MM.1S (cell line): ENCODE measurements around the gene ASZ1.

Experiments used
- EZH2phosphoT487 ChIP-seq: fragments of 300-600 bp; sonication (generic); IDR thresholded peaks from 2 replicates; pipeline ENCODE4 v1.6.1; 2018; ENCODE audit warnings: antibody characterized with exemption, low read length
- TF ChIP-seq, protein P1 (sequence below): fragments of 300-600 bp; sonication (generic); IDR thresholded peaks from 2 replicates; pipeline ENCODE4 v1.5.1; 2016; ENCODE audit warnings: antibody characterized with exemption, low read length, mixed read lengths

GRCh38 chr7:117381362-117381761, 45.9 kb downstream of the ASZ1 start:
- TF ChIP-seq, protein P1, sequence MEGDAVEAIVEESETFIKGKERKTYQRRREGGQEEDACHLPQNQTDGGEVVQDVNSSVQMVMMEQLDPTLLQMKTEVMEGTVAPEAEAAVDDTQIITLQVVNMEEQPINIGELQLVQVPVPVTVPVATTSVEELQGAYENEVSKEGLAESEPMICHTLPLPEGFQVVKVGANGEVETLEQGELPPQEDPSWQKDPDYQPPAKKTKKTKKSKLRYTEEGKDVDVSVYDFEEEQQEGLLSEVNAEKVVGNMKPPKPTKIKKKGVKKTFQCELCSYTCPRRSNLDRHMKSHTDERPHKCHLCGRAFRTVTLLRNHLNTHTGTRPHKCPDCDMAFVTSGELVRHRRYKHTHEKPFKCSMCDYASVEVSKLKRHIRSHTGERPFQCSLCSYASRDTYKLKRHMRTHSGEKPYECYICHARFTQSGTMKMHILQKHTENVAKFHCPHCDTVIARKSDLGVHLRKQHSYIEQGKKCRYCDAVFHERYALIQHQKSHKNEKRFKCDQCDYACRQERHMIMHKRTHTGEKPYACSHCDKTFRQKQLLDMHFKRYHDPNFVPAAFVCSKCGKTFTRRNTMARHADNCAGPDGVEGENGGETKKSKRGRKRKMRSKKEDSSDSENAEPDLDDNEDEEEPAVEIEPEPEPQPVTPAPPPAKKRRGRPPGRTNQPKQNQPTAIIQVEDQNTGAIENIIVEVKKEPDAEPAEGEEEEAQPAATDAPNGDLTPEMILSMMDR = peak; percentile 13; the same call in 1 of the 2 replicates
- no peak for TF ChIP-seq EZH2phosphoT487
